GM19099 (cell line): ENCODE data around the gene WNK3.

Experiments used
- POLR2A ChIP-seq: IDR thresholded peaks from 3 replicates; pipeline ENCODE4 v1.6.1; 2011; ENCODE audit warnings: low read depth; ENCODE audit not compliant: insufficient read length; ENCODE audit errors: extremely low read depth

WNK3 gene

GRCh38 chrX:54281676-54282075 lies 76.2 kb downstream of the WNK3 start:
- no peak for TF ChIP-seq POLR2A

DNA sequence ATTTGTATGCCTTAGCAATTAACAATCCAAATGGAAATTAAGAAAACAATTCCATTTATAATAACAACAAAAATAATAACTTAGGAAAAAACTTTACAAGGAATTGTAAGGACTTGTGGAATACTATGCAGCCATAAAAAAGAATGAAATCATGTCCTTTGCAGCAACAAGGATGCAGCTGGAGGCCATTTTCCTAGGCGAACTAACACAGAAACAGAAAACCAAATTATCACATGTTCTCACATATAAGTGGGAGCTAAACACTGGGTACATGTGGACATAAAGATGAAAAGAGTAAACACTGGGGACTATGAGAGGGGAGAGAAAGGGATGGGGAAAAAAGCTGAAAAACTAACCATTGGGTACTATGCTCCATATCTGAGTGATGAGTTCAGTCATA lies 77.4 kb downstream of the WNK3 start:
- no peak for TF ChIP-seq POLR2A

DNA sequence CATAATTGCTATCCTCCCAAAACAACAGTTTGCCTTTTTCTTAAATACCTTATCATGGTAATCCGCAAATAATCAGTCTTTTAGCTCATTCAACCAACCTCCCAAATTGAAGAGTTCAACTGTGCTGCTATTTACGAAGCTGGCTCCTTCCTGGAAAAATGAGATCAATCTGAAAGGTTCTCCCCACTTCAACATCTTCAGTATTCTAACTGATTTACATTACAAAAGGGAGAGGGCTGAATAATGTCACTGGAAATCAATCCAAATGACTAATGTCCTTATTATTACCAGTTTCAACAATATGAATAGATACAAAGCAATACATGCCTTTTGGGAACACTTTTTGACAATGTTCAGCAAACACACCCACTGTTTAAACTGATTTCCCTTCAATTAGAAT lies 86.2 kb downstream of the WNK3 start:
- TF ChIP-seq POLR2A = no peak

DNA sequence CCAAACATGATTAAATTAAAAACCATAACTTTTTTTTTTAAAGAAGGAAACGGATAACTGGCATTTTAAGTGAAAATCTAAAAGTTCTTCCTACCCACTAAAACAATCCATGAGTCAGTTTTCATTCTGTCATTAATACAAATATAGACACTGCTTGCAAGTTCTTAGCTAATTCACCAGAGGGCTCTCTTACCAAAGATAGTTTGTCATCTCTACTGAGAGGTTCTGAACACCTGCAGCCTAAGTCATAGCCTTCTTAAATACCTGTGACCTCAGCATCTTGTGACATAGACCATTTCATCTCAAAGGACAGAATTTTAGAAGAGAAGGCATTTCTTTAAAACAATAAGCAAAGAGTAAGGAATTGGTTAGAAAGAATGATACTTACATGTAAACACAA lies 109.5 kb downstream of the WNK3 start:
- TF ChIP-seq POLR2A = no peak

DNA sequence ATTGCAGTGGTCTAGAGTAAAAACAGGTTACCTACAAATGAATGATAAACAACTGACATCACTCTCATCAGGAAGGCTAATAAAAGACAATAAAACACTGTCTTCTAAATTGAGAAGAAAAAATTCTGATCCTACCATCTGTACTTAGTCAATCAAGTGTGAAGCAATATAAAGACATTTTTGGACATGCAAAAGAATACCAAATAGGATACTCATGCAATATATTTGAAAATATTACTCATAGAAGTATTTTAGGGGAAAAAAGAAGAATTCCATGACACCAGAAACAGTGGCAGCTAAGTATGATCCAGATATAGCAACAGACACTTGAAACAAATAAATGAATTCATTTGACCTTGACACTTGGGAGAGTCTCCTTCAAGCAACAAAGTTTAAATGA lies 111.0 kb downstream of the WNK3 start:
- TF ChIP-seq POLR2A = no peak

DNA sequence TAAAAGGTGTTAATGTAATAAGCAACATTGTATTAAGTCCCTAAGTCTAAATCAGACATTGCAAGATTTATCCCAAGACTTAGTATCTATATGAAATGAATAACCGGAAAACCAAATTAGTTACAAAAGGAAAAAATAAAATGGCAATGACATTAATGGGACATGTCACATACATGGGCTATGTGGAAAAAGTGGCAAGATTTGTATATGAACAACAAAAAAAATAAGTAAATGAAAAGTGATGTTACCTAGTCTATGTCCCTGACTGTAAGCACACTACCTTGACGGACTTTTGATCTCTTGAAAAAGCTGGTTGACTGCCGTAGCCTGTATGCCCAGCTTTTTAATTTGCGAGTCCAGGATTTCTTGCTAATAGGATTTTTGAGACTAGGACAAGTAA lies 119.3 kb downstream of the WNK3 start:
- TF ChIP-seq POLR2A = no peak

- no peak for TF ChIP-seq POLR2A
Measured at GRCh38 chrX:54237014-54237413, 120.8 kb downstream of the WNK3 start.

DNA sequence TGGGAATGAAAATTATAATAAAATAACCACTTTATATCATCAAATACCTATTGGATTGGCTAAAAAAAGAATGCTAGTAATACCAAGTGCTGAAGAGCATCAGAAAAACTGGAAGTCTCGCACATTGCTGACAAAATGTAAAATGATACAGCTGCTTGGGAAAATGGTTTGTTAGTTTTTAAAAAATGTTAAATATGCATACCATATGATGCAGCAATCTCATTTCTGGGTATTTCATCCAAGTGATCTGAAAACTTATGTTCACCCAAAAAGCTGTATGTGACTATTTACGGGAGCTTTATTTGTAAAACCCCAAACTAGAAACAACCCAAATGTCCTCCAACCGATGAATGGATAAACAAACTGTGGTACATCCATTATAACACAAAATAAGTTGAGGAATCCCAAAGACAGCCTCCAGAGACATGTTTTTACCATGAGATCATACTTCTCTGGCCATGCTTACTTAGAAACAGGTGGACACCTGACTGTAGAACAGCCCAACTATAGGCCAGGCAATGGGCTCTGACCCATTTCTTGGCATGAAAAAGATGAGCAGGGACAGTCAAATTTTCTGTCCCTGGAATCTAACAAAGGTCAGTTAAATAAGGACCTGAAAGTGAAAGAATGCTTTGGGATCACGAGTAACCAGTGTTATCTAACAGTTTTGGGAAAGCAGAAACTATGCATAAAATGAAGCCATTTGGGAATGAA lies 127.3 kb downstream of the WNK3 start:
- no peak for TF ChIP-seq POLR2A

DNA sequence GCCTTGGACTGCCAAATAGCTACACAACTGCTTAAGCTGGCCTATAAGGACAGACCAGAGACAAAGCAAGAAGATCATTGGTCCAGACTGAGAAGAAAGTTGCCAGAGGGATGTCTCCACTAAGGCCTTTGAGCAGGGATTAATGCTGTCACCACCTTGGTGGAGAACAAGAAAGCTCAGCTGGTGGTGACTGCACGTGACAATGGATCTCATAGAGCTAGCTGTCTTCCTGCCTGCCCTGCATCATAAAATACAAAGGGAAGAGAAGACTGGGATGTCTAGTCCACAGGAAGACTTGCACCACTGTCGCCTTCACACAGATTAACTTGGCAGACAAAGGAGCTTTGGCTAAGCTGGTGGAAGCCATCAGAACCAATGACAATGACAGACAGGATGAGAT lies 134.3 kb downstream of the WNK3 start:
- no peak for TF ChIP-seq POLR2A

DNA sequence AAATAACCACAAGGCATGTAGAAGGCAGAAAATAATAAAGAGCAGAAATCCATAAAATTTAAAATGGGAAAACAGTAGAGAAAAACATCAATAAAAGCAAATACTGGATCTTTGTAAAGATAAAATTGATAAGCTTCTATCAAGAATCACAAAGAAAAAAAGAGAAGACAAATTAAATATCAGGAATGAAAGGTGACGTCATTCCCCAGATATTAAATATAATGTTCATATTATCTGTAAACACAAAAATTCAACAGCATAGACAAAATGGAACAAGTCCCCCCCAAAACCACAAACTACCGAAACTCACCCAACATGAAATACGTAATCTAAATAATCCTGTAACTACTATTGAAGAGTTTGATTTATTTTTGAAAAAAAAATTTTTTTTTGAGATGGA lies 144.2 kb downstream of the WNK3 start:
- no peak for TF ChIP-seq POLR2A

DNA sequence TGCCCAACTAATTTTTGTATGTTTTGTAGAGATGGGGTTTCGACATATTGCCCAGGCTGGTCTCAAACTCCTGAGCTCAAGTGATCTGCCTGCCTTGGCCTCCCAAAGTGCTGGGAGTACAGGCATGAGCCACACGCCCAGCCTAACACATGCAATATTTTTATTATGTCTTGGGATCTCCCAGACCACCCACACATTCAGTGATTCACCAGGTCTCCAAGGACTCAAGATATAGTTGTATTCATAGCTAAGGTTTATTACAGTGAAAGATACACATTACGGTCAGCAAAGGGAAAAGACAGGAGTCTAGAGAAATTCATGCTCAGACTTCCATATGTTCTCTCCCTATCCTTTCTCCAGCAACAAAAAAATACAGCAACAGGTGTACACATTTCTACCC lies 149.3 kb downstream of the WNK3 start:
- no peak for TF ChIP-seq POLR2A

DNA sequence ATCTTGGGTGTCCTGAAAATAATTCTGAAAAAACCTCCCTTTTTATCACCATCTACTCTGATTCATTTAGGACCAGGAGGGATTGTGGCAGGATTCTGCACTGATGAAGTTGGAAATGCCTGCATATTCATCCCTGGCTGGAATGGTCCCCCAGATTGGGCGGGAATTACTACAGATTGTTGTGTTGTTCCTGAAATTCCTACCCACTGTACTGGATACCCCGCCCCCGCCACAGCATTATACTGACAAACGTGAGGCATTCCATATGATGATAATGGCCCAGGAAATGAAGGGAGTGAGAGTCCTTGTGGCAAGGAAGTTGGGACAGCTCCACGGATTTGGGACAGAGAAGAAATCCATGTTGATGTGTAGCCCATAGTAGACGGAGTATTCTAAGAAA lies 159.6 kb downstream of the WNK3 start:
- TF ChIP-seq POLR2A = no peak

GRCh38 chrX:54194982-54195588 lies 162.8 kb downstream of the WNK3 start:
- peak; percentile 33 for TF ChIP-seq POLR2A

DNA sequence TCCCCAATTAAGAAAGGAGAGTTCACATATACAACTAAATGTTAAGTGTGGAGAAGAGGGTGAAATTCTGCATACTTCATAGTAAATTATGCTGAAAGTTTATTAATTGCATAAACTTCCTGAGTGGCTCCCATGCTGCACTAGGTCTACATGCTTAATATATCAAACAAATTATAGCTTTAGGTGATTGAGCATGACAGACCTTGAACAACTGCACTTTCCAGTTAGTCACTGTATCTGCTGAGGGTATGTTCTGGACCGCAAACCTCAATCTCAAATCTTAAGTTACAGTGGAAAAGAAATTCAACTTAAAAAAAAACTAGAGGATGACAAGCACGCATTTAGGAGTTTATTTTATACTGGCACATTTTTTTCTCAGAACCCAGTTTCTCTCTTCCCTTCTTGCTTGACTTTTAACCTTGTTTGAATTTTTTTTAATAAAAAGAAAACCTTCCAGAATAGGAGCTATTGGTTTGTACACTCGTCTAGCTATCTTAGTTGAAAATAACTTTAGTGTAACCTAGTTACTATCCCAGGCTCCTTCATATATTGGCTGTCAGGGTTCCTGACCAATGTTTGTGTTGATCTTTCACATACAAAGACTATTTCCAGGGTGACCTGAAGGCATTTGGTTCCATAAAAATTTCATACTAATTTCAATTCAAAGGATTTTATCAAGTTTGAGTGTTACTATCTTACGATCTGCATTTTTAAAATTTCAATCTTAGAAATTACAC lies 164.6 kb downstream of the WNK3 start:
- no peak for TF ChIP-seq POLR2A

GRCh38 chrX:54184474-54184873 lies 173.4 kb downstream of the WNK3 start:
- TF ChIP-seq POLR2A = no peak
